ENCODE measurements around the gene ITGB7.

The ITGB7 gene

DNA sequence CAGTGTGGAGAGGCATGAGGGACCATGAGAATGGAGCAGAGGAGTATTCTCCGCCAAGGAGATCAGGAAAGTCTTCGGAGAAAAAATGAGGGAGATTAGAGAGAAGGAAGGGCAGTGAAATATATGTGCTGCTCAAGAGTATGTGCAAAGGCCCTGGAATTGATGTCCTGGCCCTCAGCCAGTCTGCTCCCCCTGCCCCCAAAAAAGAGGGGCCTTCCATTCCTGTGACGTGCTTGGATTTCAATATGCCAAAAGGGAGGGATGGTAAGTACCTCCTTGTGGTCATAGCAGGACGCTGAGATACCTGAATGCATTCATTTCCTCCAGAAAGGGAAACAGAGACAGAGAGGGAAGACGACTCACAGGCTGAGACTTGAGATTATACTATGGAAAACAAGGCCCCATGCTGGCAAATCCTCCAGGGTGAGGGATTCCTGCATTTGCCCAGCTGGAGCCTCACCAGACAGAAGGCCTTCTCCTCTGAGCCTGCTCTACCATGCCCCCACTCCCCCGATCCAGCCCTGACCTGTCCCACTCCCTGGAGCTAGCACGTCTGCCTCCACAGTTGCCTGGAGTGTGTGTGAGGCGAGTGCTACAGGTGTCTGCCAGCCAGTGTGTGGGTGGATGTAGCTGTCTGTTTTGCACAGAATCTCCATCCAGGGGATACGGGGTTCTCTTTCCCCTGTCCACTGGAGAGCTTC lies 28.8 kb upstream of the ITGB7 start:
- no peak overlapping the region for H3K4me3 ChIP-seq
- peaks cover 5% of the 10 kb centered on the region; the same call in 1 of the 2 replicates for H3K27me3 ChIP-seq (ENCODE audit: low read depth)
- peaks cover 13% of the 10 kb centered on the region for H3K4me1 ChIP-seq
- DNase-seq (ENCODE audit: low spot score in 2 of 2): no peak
- H3K36me3 ChIP-seq (replicated peaks): no peaks in the 10 kb centered on the region
- in situ Hi-C loops (cut with MboI; ENCODE audit: low sequenced_read_pairs): no loop called here
- H3K9me3 ChIP-seq: no peaks in the 10 kb centered on the region

DNA sequence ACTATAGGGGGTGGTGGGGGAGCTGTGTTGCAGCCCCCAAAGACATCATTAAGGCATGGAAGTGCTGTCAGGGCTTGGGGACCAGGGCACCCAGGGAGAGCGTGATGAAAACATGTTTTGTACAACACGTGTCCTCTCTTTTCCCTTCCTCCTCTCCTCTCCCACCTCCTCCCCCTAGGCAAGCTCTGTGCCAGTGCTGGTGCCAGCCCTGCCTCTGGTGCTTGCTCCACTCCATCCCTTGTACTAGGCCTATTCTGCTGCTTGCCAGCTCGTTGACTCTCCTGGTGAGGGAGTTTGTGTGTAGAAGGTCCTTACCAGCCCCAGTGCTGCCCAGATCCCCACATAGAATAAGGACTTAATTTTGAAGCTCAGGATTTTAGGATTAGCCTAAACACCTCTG lies 28.1 kb upstream of the ITGB7 start:
- Histone ChIP-seq H3K4me1 (peaks cover 13% of the 10 kb centered on the region), H3K9me3 (no peaks in the 10 kb centered on the region), H3K4me3 (no peak overlapping the region), H3K36me3 (replicated peaks) (no peaks in the 10 kb centered on the region), H3K27me3 (ENCODE audit: low read depth) (peaks cover 5% of the 10 kb centered on the region; the same call in 1 of the 2 replicates)
- no peak for DNase-seq (ENCODE audit: low spot score in 2 of 2)
- in situ Hi-C loops (cut with MboI; ENCODE audit: low sequenced_read_pairs): no loop called here

DNA sequence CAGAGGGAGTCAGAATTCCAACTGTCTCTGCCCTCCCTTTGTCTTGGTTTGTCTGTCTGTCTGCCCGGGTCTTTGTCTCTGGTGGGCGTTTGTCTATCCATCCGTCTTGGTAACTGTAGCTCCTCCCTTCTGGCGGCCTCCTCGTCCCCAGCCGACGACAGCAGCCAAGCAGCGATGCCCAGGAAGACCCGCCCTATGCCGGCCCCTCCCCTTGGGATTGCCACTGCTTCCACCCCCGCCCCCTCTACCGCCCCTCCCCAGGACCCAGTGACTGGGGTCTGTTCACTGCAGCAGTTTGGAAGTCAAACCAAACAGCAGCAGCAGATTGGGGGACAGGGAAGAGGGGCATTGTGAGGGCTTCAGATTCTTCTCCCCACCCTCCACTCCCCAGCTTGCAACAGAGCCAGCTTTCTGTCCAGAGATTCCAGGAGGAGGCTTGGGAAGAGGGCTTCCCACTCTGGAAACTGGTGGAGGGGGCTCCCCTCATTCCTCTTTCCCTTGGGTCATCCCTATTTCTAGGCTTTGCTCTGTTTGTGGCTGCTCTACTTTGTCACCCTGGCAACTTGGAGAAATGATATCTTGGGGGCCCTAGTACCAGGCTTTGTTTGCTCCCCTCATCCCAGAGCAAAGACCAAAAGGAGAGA lies 27.3 kb upstream of the ITGB7 start:
- Histone ChIP-seq H3K27me3 (ENCODE audit: low read depth) (peaks cover 5% of the 10 kb centered on the region; the same call in 1 of the 2 replicates), H3K4me3 (no peak overlapping the region), H3K4me1 (peaks cover 13% of the 10 kb centered on the region), H3K36me3 (replicated peaks) (no peaks in the 10 kb centered on the region), H3K9me3 (no peaks in the 10 kb centered on the region)
- peak in 1 of 2 experiments; percentile 74 for DNase-seq (ENCODE audit: low spot score in 2 of 2)
- in situ Hi-C loops (cut with MboI; ENCODE audit: low sequenced_read_pairs): no loop called here

DNA sequence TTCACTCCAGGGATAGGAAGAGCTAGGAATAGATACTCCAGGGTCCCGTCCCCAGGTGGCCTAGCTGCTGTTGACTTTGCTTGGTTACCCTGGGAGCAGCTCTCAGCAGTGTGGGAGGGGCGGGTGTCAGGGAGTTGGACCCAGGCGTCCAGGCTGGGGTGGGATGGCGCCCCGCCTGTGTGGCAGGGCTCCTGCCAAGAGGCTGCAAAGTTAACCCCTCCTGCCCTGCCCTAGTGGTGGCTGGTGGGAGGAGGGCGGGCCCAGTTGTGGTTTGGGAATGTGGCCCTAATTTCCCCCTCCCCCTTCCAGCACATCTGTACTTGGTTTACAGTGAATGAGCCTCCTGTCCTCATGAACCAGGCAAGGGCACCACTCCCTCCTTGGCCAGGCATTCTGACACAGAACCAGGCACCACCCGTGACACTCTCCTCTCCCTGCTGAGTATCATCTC lies 26.6 kb upstream of the ITGB7 start:
- H3K27me3 ChIP-seq (ENCODE audit: low read depth): peaks cover 5% of the 10 kb centered on the region; the same call in 1 of the 2 replicates
- no peaks in the 10 kb centered on the region for H3K36me3 ChIP-seq (replicated peaks)
- H3K4me1 ChIP-seq: peaks cover 13% of the 10 kb centered on the region
- H3K9me3 ChIP-seq: no peaks in the 10 kb centered on the region
- in situ Hi-C loops (cut with MboI; ENCODE audit: low sequenced_read_pairs): no loop called here
- DNase-seq (ENCODE audit: low spot score in 2 of 2): no peak
- no peak overlapping the region for H3K4me3 ChIP-seq

DNA sequence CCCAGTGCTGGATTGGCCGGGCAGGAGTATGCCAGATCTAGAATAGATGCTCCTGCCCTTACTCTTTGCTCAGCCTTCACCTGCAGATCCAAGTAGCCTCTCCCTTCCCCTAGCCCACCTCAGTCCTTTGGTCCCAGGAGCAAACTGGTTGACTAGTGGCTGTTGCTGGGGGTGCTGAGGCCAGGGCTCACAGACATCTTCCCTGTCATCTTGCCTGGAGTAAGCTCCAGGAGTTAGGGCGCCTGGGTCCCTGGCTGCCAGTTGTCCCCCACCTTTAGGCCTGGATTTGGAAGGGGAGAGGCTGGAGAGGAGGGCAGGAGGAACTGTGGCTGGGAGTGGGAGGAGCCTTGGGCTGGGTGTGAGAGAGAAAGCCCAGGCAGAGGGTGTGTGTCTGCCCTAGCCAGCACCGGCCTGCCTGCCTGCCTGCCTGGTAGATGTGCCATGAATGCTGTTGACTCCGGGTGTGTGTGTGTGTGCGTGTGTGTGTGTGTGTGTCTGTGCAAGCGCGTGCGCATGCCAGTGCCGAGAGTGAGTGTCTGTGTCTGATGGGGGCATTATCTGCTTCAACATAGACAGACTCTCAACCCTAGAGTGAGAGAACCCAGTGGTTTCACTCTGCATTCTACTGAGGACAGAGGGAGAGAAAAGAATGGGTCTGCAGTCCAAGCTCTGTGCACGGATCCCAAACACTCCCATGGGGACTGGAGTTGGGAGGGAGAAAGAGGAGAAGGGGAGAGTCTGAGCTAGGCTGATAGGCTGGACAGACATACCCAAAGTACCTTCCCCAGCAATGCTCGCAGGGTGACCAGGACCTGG lies 25.8 kb upstream of the ITGB7 start:
- Histone ChIP-seq H3K36me3 (replicated peaks) (no peaks in the 10 kb centered on the region), H3K4me1 (peaks cover 13% of the 10 kb centered on the region), H3K27me3 (ENCODE audit: low read depth) (peaks cover 5% of the 10 kb centered on the region; the same call in 1 of the 2 replicates), H3K9me3 (no peaks in the 10 kb centered on the region), H3K4me3 (peak overlapping the region; percentile 20)
- in situ Hi-C loops (cut with MboI; ENCODE audit: low sequenced_read_pairs): no loop called here
- peak in 1 of 2 experiments; percentile 63 for DNase-seq (ENCODE audit: low spot score in 2 of 2)

DNA sequence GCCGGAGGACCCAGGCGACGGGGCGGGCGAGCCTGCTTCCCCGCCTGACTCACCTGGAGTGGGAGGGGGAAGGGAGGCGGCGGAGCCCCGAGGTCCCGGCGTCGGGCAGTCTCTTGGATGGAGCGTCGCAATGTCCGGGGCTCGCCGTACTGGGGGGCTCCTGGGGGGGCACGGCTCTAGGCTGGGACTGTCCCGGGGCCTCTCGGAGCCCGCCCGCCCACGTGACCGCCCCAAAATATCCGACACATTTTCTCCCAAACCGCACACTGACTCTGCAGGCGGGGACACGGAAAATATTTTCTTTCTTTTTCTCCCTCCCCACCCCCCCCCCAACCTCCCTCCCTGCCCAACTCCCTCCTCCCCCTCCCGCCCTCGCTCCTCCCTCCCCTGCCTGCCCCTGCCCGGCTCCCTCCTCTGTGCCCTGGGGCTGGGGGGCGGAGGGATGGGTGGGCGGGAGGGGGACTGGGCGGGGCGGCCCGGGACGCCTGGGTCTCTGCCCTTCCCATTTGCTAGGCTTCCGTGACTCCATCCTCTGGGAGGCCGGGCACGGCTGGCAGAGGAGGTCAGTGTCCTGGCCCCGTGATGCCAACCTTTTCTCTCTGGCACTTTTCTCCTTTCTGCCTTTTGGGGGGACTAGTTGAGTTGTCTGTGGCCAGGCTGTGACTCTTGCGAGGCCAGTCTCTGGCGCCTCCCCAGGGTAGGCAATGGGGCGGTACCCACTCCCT lies 25.0 kb upstream of the ITGB7 start, which contains the start of gene RARG:
Gene RARG, minus strand, starts transcription at position 289 of the 725 bp plus-strand sequence. CDS start 4,664 bp downstream, outside the sequence.
- Histone ChIP-seq H3K4me3 (peak within 1 kb of the TSS; percentile 52), H3K9me3 (no peaks in the 10 kb centered on the region), H3K4me1 (peaks cover 13% of the 10 kb centered on the region), H3K27me3 (ENCODE audit: low read depth) (peaks cover 5% of the 10 kb centered on the region; the same call in 1 of the 2 replicates), H3K36me3 (replicated peaks) (no peaks in the 10 kb centered on the region)
- DNase-seq (ENCODE audit: low spot score in 2 of 2): peak in 1 of 2 experiments; percentile 82
- in situ Hi-C loops (cut with MboI; ENCODE audit: low sequenced_read_pairs): no loop called here

DNA sequence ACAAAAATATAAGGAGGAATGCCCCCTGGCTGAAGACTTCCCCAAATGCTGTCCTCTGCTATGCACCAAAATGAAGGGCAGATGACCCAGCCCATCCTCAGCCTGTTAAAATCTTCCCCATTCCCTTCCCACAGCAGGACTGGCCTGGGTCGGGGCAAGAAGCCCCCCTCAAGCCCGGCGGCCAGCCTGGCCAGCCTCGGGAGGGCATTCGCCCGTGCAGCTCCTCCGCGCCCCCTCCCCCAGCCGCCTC lies 24.5 kb upstream of the ITGB7 start:
- DNase-seq (ENCODE audit: low spot score in 2 of 2): no peak
- in situ Hi-C loops (cut with MboI; ENCODE audit: low sequenced_read_pairs): no loop called here
- Histone ChIP-seq H3K27me3 (ENCODE audit: low read depth) (peaks cover 2% of the 10 kb centered on the region; the same call in 1 of the 2 replicates), H3K9me3 (no peaks in the 10 kb centered on the region), H3K4me3 (peak overlapping the region; percentile 52), H3K36me3 (replicated peaks) (no peaks in the 10 kb centered on the region), H3K4me1 (peaks cover 13% of the 10 kb centered on the region)

DNA sequence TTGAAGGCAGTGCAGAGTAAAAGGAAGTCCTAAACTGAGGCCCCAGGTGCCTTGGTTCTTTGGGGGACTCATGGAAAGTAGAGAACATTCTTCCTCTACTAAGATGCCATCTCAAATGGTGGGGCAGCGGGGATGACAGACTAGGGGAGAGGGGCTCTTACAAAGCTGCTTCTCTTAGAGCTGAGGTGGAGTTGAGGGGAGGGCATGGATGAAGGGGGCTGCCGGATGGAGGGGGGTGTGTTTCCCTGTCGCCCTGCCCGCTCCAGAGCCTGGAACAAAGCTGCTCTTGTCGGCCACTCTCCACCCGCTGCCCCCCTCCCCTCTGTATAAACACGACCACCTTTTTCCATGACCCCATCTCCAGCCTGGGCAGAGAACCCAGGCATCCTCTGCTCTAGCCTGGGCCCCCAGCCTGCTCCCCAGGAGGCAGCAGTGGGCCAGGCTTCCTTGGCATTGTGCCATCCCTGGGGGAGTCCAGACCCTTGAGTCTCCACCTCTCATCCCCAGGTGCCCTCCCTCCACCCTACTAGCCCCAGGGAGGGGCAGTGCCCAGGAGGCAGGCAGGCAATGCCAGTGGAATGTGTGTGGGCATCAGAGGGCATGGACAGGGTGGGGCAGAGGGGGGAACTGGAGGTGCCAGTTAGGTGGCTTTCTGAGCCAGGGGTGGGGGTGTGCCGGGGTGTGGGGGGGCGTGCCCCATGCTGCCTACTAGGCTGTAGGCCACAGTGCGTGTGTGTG lies 23.2 kb upstream of the ITGB7 start:
- Histone ChIP-seq H3K36me3 (replicated peaks) (no peaks in the 10 kb centered on the region), H3K27me3 (ENCODE audit: low read depth) (no peaks in the 10 kb centered on the region), H3K4me3 (no peak overlapping the region), H3K4me1 (peaks cover 13% of the 10 kb centered on the region), H3K9me3 (no peaks in the 10 kb centered on the region)
- DNase-seq (ENCODE audit: low spot score in 2 of 2): no peak
- in situ Hi-C loops (cut with MboI; ENCODE audit: low sequenced_read_pairs): no loop called here

DNA sequence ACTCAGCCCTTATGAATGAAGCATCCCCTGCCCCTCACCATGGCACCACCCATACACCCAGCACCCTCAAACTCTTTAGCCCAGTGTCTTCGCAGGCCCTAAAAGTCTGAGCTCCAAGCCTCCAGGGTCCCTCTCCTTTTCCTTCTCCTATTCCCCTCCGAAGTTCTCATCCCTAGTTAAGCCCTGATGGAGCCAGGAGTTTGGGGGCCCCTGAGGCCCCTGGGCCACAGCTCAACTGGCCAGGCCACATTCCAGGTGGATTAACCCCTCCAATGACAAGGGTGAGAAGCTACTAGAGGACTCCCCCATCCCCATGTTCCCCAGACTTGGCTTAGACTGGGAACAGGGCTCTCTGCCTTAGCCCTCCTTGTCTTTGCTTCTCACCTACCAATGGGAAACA lies 22.4 kb upstream of the ITGB7 start:
- DNase-seq (ENCODE audit: low spot score in 2 of 2): no peak
- Histone ChIP-seq H3K36me3 (replicated peaks) (no peaks in the 10 kb centered on the region), H3K9me3 (no peaks in the 10 kb centered on the region), H3K4me3 (no peak overlapping the region), H3K4me1 (peaks cover 13% of the 10 kb centered on the region), H3K27me3 (ENCODE audit: low read depth) (no peaks in the 10 kb centered on the region)
- in situ Hi-C loops (cut with MboI; ENCODE audit: low sequenced_read_pairs): no loop called here

DNA sequence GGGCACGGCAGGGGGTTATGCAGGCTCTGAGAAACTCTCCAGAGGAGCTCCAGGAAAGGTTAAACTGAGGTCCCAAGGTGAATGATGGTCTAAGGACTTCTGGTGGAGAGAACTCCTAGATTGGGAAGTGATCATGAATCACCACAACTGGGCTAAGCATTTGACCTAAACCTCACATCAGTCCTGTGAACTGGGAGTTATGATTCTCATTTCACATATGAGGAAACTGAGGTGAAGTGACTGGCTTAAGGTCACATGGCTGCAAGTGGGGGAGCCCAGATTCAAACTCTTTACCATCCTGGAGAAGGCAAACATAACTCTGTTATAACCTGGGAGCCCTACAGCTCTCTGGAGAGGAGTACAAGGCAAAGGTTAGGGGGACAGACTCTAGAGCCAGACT lies 20.8 kb upstream of the ITGB7 start:
- Histone ChIP-seq H3K4me1 (peaks cover 8% of the 10 kb centered on the region), H3K36me3 (replicated peaks) (no peaks in the 10 kb centered on the region), H3K9me3 (no peaks in the 10 kb centered on the region), H3K27me3 (ENCODE audit: low read depth) (no peaks in the 10 kb centered on the region), H3K4me3 (no peak overlapping the region)
- no peak for DNase-seq (ENCODE audit: low spot score in 2 of 2)
- in situ Hi-C loops (cut with MboI; ENCODE audit: low sequenced_read_pairs): no loop called here

DNA sequence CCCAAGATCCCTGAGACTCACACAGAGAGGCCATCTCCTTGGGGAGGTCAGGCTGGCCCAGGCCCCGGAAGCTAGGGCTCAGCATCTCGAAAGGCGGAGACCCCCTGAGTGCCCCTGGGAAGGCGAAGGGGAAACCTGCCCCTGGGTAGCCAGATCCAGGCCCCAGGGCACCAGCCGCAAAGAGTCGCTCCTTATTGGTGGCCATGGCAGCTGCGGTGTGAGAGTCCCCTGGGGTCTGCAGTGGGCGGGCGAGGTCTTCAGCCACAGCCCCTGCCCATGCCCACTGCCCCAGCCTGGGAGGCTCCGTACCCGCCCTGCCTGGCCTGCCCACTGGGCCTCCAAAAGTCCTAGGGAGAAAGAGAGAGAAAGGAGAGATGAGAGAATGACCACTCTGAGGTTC lies 20.3 kb upstream of the ITGB7 start:
- no peaks in the 10 kb centered on the region for H3K27me3 ChIP-seq (ENCODE audit: low read depth)
- H3K9me3 ChIP-seq: no peaks in the 10 kb centered on the region
- no peaks in the 10 kb centered on the region for H3K36me3 ChIP-seq (replicated peaks)
- no peak overlapping the region for H3K4me3 ChIP-seq
- no peak for DNase-seq (ENCODE audit: low spot score in 2 of 2)
- peaks cover 3% of the 10 kb centered on the region for H3K4me1 ChIP-seq
- in situ Hi-C loops (cut with MboI; ENCODE audit: low sequenced_read_pairs): no loop called here

DNA sequence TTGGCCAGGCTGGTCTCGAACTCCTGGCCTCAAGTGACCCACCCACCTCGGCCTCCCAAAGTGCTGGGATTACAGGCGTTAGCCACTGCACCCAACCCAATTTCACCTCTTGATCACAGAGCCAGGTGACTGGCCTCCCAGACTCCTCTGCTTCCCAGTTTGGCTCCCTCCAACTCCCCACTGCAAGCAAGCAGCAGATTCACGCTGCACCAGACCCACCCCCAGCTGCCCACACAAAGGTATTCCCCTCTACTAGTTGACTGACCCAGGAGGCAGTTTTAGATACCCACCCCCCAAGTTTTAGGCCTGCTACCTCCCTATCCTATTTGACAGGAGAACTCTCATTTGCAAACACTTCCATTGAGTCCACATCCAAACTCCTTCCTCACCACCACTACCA lies 19.8 kb upstream of the ITGB7 start:
- in situ Hi-C loops (cut with MboI; ENCODE audit: low sequenced_read_pairs): no loop called here

More for the DNA sequence above, 19.8 kb upstream of the ITGB7 start:
- no peaks in the 10 kb centered on the region for H3K27me3 ChIP-seq (ENCODE audit: low read depth)
- peaks cover 6% of the 10 kb centered on the region for H3K4me1 ChIP-seq
- no peaks in the 10 kb centered on the region for H3K36me3 ChIP-seq (replicated peaks)
- no peak overlapping the region for H3K4me3 ChIP-seq
- no peak for DNase-seq (ENCODE audit: low spot score in 2 of 2)
- no peaks in the 10 kb centered on the region for H3K9me3 ChIP-seq
